Esophagus muscularis mucosa (tissue), 4 donors: ENCODE data around the gene SPON2. TPM values are rescaled to one million over a fixed set of nuclear protein-coding genes. Genes with fewer than 3 reads are reported as not detected.
A peak's percentile ranks its signal among the peaks of the same experiment; 100 is the strongest.

Experiments
- DNase-seq: peaks from one replicate; pipeline ENCODE4 v3.0.0-alpha.2; 2017; ENCODE audit errors: extremely low spot score
- H3K27ac ChIP-seq, 4 donors: fragments of 200-600 bp; sonication (generic); replicated peaks in 1 of 4; 1 replicate in 3 of 4; 2 replicates in 1 of 4; pipeline ENCODE4 v1.5.1; 2016 to 2019; ENCODE audit warnings: mild to moderate bottlenecking in 1 of 4
- H3K27me3 ChIP-seq, 4 donors: fragments of 200-600 bp; sonication (generic); one replicate each; pipeline versions ENCODE4 v1.5.1 to v1.6.0; 2016 to 2019
- H3K36me3 ChIP-seq, 4 donors: fragments of 200-600 bp; sonication (generic); one replicate each; pipeline ENCODE4 v1.5.1; 2016 to 2019
- H3K4me1 ChIP-seq, 4 donors: fragments of 200-600 bp; sonication (generic); one replicate each; pipeline ENCODE4 v1.5.1; 2016 to 2019
- H3K4me3 ChIP-seq, 4 donors: fragments of 200-600 bp; sonication (generic); 1 replicate in 2 of 4; 2 replicates in 2 of 4; pipeline ENCODE4 v1.5.1; 2016 to 2019; ENCODE audit warnings: mild to moderate bottlenecking in 4 of 4, moderate library complexity in 1 of 4
- H3K9me3 ChIP-seq, 4 donors: fragments of 200-600 bp; sonication (generic); 1 replicate in 3 of 4; 2 replicates in 1 of 4; pipeline ENCODE4 v1.5.1; 2016 to 2019
- CTCF ChIP-seq, 3 experiments: fragments of 200-600 bp in 2 of 3; fragments of 450-650 bp in 1 of 3; sonication (generic) in 2 of 3; IDR thresholded peaks; one replicate each; pipeline ENCODE4 v1.5.1; 2017 to 2019; ENCODE audit warnings: antibody characterized with exemption in 3 of 3, mild to moderate bottlenecking in 2 of 3, moderate library complexity in 1 of 3
- EP300 ChIP-seq: sonication (generic); formaldehyde crosslinking; IDR thresholded peaks from one replicate; pipeline ENCODE4 v1.6.1; 2017; ENCODE audit warnings: antibody characterized with exemption
- POLR2A ChIP-seq: fragments of 450-650 bp; IDR thresholded peaks from one replicate; pipeline ENCODE4 v1.6.1; 2017; ENCODE audit warnings: antibody characterized with exemption, moderate library complexity, mild to moderate bottlenecking, low read depth
- POLR2AphosphoS5 ChIP-seq, 2 donors: sonication (generic); formaldehyde crosslinking; IDR thresholded peaks; one replicate each; pipeline ENCODE4 v1.6.1; 2017; ENCODE audit warnings: antibody characterized with exemption in 2 of 2
- WGBS: methylation state at CpG from one replicate; pipeline ENCODE4 v1.1.5; 2018; 5-methylcytosine and 5-hydroxymethylcytosine counted together
- intact Hi-C: fragments of 100-400 bp; cut with DNase I; formaldehyde crosslinking; loops from one replicate; pipeline ENCODE4 v1.15.1; 2023
- total RNA-seq, 4 donors: library from RNA; depleted of rRNA; stranded (reverse); fragments of >200 nt; gene quantifications; one replicate each; pipeline versions ENCODE4 v1.1.0 to v1.2.1, GENCODE V29; 2016

SPON2 gene
- total RNA-seq, 4 donors from 2014 or later: 21.3 to 72.9 (median 58.3) TPM

- no peaks in the 10 kb centered on the region for H3K36me3 ChIP-seq
- WGBS: 93% methylated on average over 10 of the region's 29 CpGs
- intact Hi-C loops: no loop called here
- H3K4me3 ChIP-seq: peak overlapping the region in 3 of 4 donors; percentile 30 to 44 (median 35)
- no peaks in the 10 kb centered on the region for H3K9me3 ChIP-seq
- no peak for DNase-seq
- peaks cover 39 to 57% (median 53%) of the 10 kb centered on the region in 4 donors for H3K4me1 ChIP-seq
- peak overlapping the region; percentile 74 to 89 (median 84) for H3K27ac ChIP-seq
- TF ChIP-seq POLR2A (no peak), POLR2AphosphoS5 (IDR thresholded peaks at IDR 0.05) (no peak), EP300 (no peak), CTCF (IDR thresholded peaks at IDR 0.05) (no peak)
- H3K27me3 ChIP-seq: no peaks in the 10 kb centered on the region
These were observed 22.8 kb upstream of the SPON2 start for GRCh38 chr4:1195109-1195671.

- TF ChIP-seq POLR2AphosphoS5 (IDR thresholded peaks at IDR 0.05): peak; percentile 28 to 47
- peak in 1 of 3 experiments; percentile 17 for TF ChIP-seq CTCF (IDR thresholded peaks at IDR 0.05)
- TF ChIP-seq POLR2A: no peak
- TF ChIP-seq EP300: no peak
- intact Hi-C loops: no loop called here
- 55% methylated on average over 37 of the region's 52 CpGs for WGBS
- H3K27me3 ChIP-seq: no peaks in the 10 kb centered on the region
- H3K9me3 ChIP-seq: no peaks in the 10 kb centered on the region
- no peak for DNase-seq
- peak overlapping the region; percentile 74 to 89 (median 84) for H3K27ac ChIP-seq
- H3K4me1 ChIP-seq: peaks cover 35 to 53% (median 46%) of the 10 kb centered on the region in 4 donors
- H3K4me3 ChIP-seq: peak overlapping the region; percentile 24 to 44 (median 32)
- H3K36me3 ChIP-seq: no peaks in the 10 kb centered on the region
These were observed 21.9 kb upstream of the SPON2 start for GRCh38 chr4:1194010-1194900.

GRCh38 chr4:1193206-1194009 lies 21.0 kb upstream of the SPON2 start:
- WGBS: 62% methylated on average over 11 of the region's 28 CpGs
- peak overlapping the region; percentile 83 to 89 (median 86) for H3K27ac ChIP-seq
- H3K4me1 ChIP-seq: peaks cover 35 to 53% (median 46%) of the 10 kb centered on the region in 4 donors
- H3K36me3 ChIP-seq: no peaks in the 10 kb centered on the region
- no peaks in the 10 kb centered on the region for H3K9me3 ChIP-seq
- H3K4me3 ChIP-seq: no peak overlapping the region
- no peaks in the 10 kb centered on the region for H3K27me3 ChIP-seq
- TF ChIP-seq POLR2A (no peak), CTCF (IDR thresholded peaks at IDR 0.05) (no peak), POLR2AphosphoS5 (IDR thresholded peaks at IDR 0.05) (no peak), EP300 (no peak)
- intact Hi-C loops: no loop called here
- no peak for DNase-seq

- Histone ChIP-seq H3K4me3 (peak overlapping the region; percentile 1 to 24 (median 12)), H3K36me3 (no peaks in the 10 kb centered on the region), H3K27me3 (no peaks in the 10 kb centered on the region), H3K27ac (peak overlapping the region; percentile 83 to 89 (median 86)), H3K4me1 (peaks cover 35 to 53% (median 46%) of the 10 kb centered on the region in 4 donors), H3K9me3 (no peaks in the 10 kb centered on the region)
- intact Hi-C loops: no loop called here
- TF ChIP-seq CTCF (IDR thresholded peaks at IDR 0.05) (no peak), POLR2AphosphoS5 (IDR thresholded peaks at IDR 0.05) (no peak), EP300 (no peak), POLR2A (no peak)
- no peak for DNase-seq
- WGBS: 51% methylated on average over 11 of the region's 13 CpGs
These were observed 20.3 kb upstream of the SPON2 start for GRCh38 chr4:1192493-1193205.
